H1 (cell line): ENCODE data around the gene PPP2R3A. TPM values are rescaled to one million over a fixed set of nuclear protein-coding genes. Genes with fewer than 3 reads are reported as not detected.

ENCODE experiments used
- CTCF ChIA-PET: fragments of 300-600 bp; sonication (Branson Sonifier 250); formaldehyde crosslinking; loops from one replicate; lab custom pipeline; 2021; ENCODE audit not compliant: partially characterized antibody; lab: Charles Lee
- POLR2A ChIA-PET: fragments of 300-600 bp; sonication (Branson Sonifier 250); formaldehyde crosslinking; loops from one replicate; lab custom pipeline; 2021; ENCODE audit warnings: inconsistent platforms; ENCODE audit not compliant: partially characterized antibody; lab: Charles Lee
- DNase-seq, 2 experiments: peaks; one replicate each; pipeline versions ENCODE4 v3.0.0 to v3.0.0-alpha.2; 2010 to 2022; ENCODE audit warnings: low spot score in 2 of 2, low read depth in 1 of 2, mixed read lengths in 1 of 2
- FAIRE-seq: peaks from 2 replicates; lab custom pipeline; 2011; peaks lifted over from hg19 to GRCh38; lab: Jason Lieb, UNC
- H2AFZ ChIP-seq: 2 replicates; pipeline ENCODE4 v1.8.1; 2012; ENCODE audit warnings: low read length, inconsistent platforms
- H2AK5ac ChIP-seq: 2 replicates; pipeline ENCODE4 v1.6.1; 2013; ENCODE audit warnings: low read depth, low read length
- H2BK120ac ChIP-seq: replicated peaks from 2 replicates; pipeline ENCODE3; 2013; ENCODE audit warnings: low read depth, low read length, inconsistent platforms
- H2BK12ac ChIP-seq: 2 replicates; pipeline ENCODE4 v1.6.1; 2013; ENCODE audit warnings: low read depth, low read length
- H2BK15ac ChIP-seq: 2 replicates; pipeline ENCODE4 v1.6.1; 2013; ENCODE audit warnings: low read length
- H2BK20ac ChIP-seq: 2 replicates; pipeline ENCODE4 v1.6.1; 2013; ENCODE audit warnings: low read length
- H2BK5ac ChIP-seq: 2 replicates; pipeline ENCODE4 v1.6.1; 2013; ENCODE audit warnings: low read depth, low read length
- H3K14ac ChIP-seq: 2 replicates; pipeline ENCODE4 v1.6.1; 2013; ENCODE audit warnings: inconsistent platforms; ENCODE audit not compliant: insufficient read length
- H3K18ac ChIP-seq: 2 replicates; pipeline ENCODE4 v1.6.1; 2013; ENCODE audit warnings: low read length; ENCODE audit errors: extremely low read depth
- H3K23ac ChIP-seq: 2 replicates; pipeline ENCODE4 v1.6.1; 2013; ENCODE audit warnings: inconsistent platforms; ENCODE audit not compliant: insufficient read length
- H3K23me2 ChIP-seq: 2 replicates; pipeline ENCODE4 v1.6.1; 2013; ENCODE audit warnings: low read depth, low read length
- H3K27ac ChIP-seq: 2 replicates; pipeline ENCODE4 v1.6.1; 2011; ENCODE audit warnings: low read depth, low read length, inconsistent platforms
- H3K27me3 ChIP-seq, 4 experiments: replicated peaks in 1 of 4; 1 replicate in 1 of 4; 2 replicates in 3 of 4; pipeline versions ENCODE4 v1.6.1 to v1.8.1; 2011 to 2013; ENCODE audit warnings: low read length in 3 of 4, mild to moderate bottlenecking in 3 of 4, inconsistent platforms in 2 of 4, mixed read lengths in 2 of 4, moderate library complexity in 1 of 4; ENCODE audit not compliant: control insufficient read depth in 3 of 4, insufficient read depth in 3 of 4; ENCODE audit errors: extremely low read depth in 1 of 4
- H3K36me3 ChIP-seq, 4 experiments: 2 replicates each; pipeline versions ENCODE4 v1.6.1 to v1.8.1; 2011 to 2013; ENCODE audit warnings: mild to moderate bottlenecking in 4 of 4, low read length in 3 of 4, moderate library complexity in 2 of 4, control low read depth in 1 of 4, inconsistent platforms in 1 of 4; ENCODE audit not compliant: insufficient read depth in 4 of 4, control insufficient read depth in 2 of 4
- H3K4ac ChIP-seq: replicated peaks from 2 replicates; pipeline ENCODE3; 2013; ENCODE audit warnings: low read length, low read depth, mixed read lengths, inconsistent platforms; ENCODE audit not compliant: insufficient read length
- H3K4me1 ChIP-seq, 4 experiments: replicated peaks in 1 of 4; 1 replicate in 1 of 4; 2 replicates in 3 of 4; pipeline versions ENCODE4 v1.6.1 to v1.8.1; 2011 to 2013; ENCODE audit warnings: low read length in 3 of 4, inconsistent platforms in 2 of 4, mixed read lengths in 1 of 4; ENCODE audit not compliant: insufficient read depth in 4 of 4, control insufficient read depth in 3 of 4
- H3K4me2 ChIP-seq, 2 experiments: 2 replicates each; pipeline versions ENCODE4 v1.6.1 to v1.8.1; 2011 to 2013; ENCODE audit warnings: low read depth in 2 of 2, low read length in 2 of 2, control low read depth in 1 of 2, inconsistent platforms in 1 of 2, mild to moderate bottlenecking in 1 of 2; ENCODE audit not compliant: insufficient read depth in 1 of 2
- H3K4me3 ChIP-seq, 4 experiments: fragments of 200-600, 300-600 bp in 1 of 4; sonication (generic), shearing (Covaris generic), sonication (Bioruptor Twin) in 1 of 4; 2 replicates each; pipeline versions ENCODE4 v1.5.1 to v1.8.1; 2011 to 2016; ENCODE audit warnings: low read length in 4 of 4, low read depth in 3 of 4, control low read depth in 2 of 4, inconsistent platforms in 2 of 4, mild to moderate bottlenecking in 2 of 4, mixed read lengths in 1 of 4, moderate library complexity in 1 of 4; ENCODE audit not compliant: insufficient read depth in 2 of 4; ENCODE audit errors: extremely low read depth in 1 of 4
- H3K56ac ChIP-seq: replicated peaks from 2 replicates; pipeline ENCODE3; 2013; ENCODE audit warnings: low read depth, mild to moderate bottlenecking, mixed read lengths, low read length, inconsistent platforms; ENCODE audit not compliant: insufficient read length
- H3K79me1 ChIP-seq: 2 replicates; pipeline ENCODE4 v1.6.1; 2013; ENCODE audit warnings: low read depth, low read length, control low read depth
- H3K79me2 ChIP-seq, 2 experiments: 2 replicates each; pipeline versions ENCODE4 v1.6.1 to v1.8.1; 2012 to 2013; ENCODE audit warnings: low read length in 2 of 2, mild to moderate bottlenecking in 2 of 2, inconsistent platforms in 1 of 2; ENCODE audit not compliant: insufficient read depth in 2 of 2, control insufficient read depth in 1 of 2
- H3K9ac ChIP-seq, 4 experiments: replicated peaks in 1 of 4; 1 replicate in 1 of 4; 2 replicates in 3 of 4; pipeline versions ENCODE4 v1.6.1 to v1.8.1; 2011 to 2013; ENCODE audit warnings: low read depth in 3 of 4, low read length in 3 of 4, control low read depth in 2 of 4, mild to moderate bottlenecking in 2 of 4, moderate library complexity in 2 of 4, inconsistent platforms in 1 of 4; ENCODE audit errors: extremely low read depth in 1 of 4
- H3K9me3 ChIP-seq, 2 experiments: 2 replicates each; pipeline versions ENCODE4 v1.6.1 to v1.8.1; 2012 to 2013; ENCODE audit warnings: mild to moderate bottlenecking in 2 of 2, moderate library complexity in 2 of 2, control low read depth in 1 of 2, inconsistent platforms in 1 of 2, low read depth in 1 of 2, low read length in 1 of 2, mixed read lengths in 1 of 2; ENCODE audit not compliant: insufficient read depth in 2 of 2
- H4K20me1 ChIP-seq, 2 experiments: replicated peaks in 1 of 2; 2 replicates each; pipeline versions ENCODE3 to v1.8.1; 2011 to 2013; ENCODE audit warnings: inconsistent platforms in 2 of 2, low read length in 2 of 2, mild to moderate bottlenecking in 1 of 2; ENCODE audit not compliant: insufficient read depth in 2 of 2, control insufficient read depth in 1 of 2
- H4K5ac ChIP-seq: 2 replicates; pipeline ENCODE4 v1.6.1; 2013; ENCODE audit warnings: low read length, low read depth, mixed read lengths, inconsistent platforms; ENCODE audit not compliant: insufficient read length
- H4K8ac ChIP-seq: 2 replicates; pipeline ENCODE4 v1.8.0; 2013; ENCODE audit warnings: mild to moderate bottlenecking, moderate library complexity, low read length, inconsistent platforms; ENCODE audit not compliant: insufficient read depth; ENCODE audit errors: extremely low read depth
- H4K91ac ChIP-seq: replicated peaks from 2 replicates; pipeline ENCODE3; 2013; ENCODE audit warnings: low read length, mixed read lengths, inconsistent platforms; ENCODE audit not compliant: insufficient read length
- CHD1 ChIP-seq: IDR thresholded peaks from 2 replicates; pipeline ENCODE4 v1.6.1; 2012; ENCODE audit warnings: low read depth, low read length, improper control_type of control experiment
- WGBS, 2 experiments: shearing (Covaris generic) in 1 of 2; methylation state at CpG; one replicate each; pipeline versions ENCODE4 v1.1.6 to v1.1.7; 2013 to 2015; ENCODE audit warnings: low lambda C conversion rate in 2 of 2, mixed read lengths in 2 of 2, inconsistent platforms in 1 of 2, low coverage in 1 of 2, missing lambda C conversion rate in 1 of 2; ENCODE audit not compliant: insufficient replicate concordance in 2 of 2, insufficient coverage in 1 of 2, insufficient read length in 1 of 2; ENCODE audit errors: extremely low coverage in 1 of 2, missing lambda C conversion rate in 1 of 2; 5-methylcytosine and 5-hydroxymethylcytosine counted together
- polyA plus RNA-seq, 7 experiments: library from polyadenylated mRNA; depleted of rRNA in 3 of 7; stranded (reverse) in 5 of 7; unstranded in 2 of 7; fragments of >200 nt in 5 of 7; fragments of 200-250 nt in 2 of 7; gene quantifications; 1 replicate in 5 of 7; 2 replicates in 1 of 7; 4 replicates in 1 of 7; pipeline versions ENCODE4 v1.2.1 to v1.2.3, GENCODE V29; 2011 to 2013; ENCODE audit warnings: missing spikeins in 2 of 7, mixed read lengths in 2 of 7
- total RNA-seq: library from RNA; stranded (reverse); fragmentation: NEBNext Ultra II Directional; extraction: Animal tissue kit (Norgen Biotek cat#: 25700); gene quantifications from 2 replicates; pipeline ENCODE4 v1.2.1, GENCODE V29; 2021

PPP2R3A gene
- total and polyA plus RNA-seq, 2 of the 8 experiments (the other 6 are each of a cell fraction or from before 2014, with no cell fraction given) = 4.1 to 15.2 TPM

DNA sequence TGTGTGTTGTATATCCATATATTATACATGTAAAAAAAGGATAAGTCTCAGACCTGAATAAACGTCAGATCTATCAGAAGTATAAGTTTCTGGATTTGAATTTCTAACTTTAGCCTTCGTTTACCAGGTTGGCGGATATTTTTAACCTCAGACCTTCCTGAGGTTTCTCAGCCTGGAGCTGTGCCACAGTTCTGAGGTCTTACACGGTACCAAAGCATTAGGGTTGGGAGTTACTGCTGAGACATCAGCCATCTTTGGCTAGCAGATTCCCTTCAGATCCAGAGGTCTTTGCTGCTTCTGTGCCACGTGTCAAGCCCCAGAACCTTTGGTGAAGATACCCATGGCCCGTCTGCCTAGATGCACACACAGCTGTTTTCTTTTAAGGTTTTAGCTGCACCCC lies 84.7 kb downstream of the PPP2R3A start:
- Histone ChIP-seq H2BK15ac (no peak overlapping the region), H3K79me1 (no peaks in the 10 kb centered on the region), H3K9me3 (no peaks in the 10 kb centered on the region), H4K8ac (no peak overlapping the region), H3K79me2 (no peaks in the 10 kb centered on the region), H3K18ac (no peak overlapping the region), H4K5ac (no peak overlapping the region), H3K56ac (no peak overlapping the region), H2BK20ac (no peak overlapping the region), H3K4me3 (no peak overlapping the region), H3K4me2 (no peak overlapping the region), H3K9ac (no peak overlapping the region), H2AFZ (no peak overlapping the region), H2AK5ac (no peak overlapping the region), H3K27ac (no peak overlapping the region), H3K23ac (no peak overlapping the region), H3K36me3 (peaks cover 0 to 13% (median 3%) of the 10 kb centered on the region in 4 experiments; a peak in 4 of 8 replicates), H3K27me3 (no peaks in the 10 kb centered on the region), H2BK5ac (no peak overlapping the region), H3K4me1 (no peaks in the 10 kb centered on the region), H2BK12ac (no peak overlapping the region), H4K20me1 (no peaks in the 10 kb centered on the region), H4K91ac (no peak overlapping the region), H3K23me2 (no peaks in the 10 kb centered on the region), H2BK120ac (no peak overlapping the region), H3K4ac (no peak overlapping the region), H3K14ac (no peak overlapping the region)
- ChIA-PET POLR2A (no interaction called here), CTCF (interaction anchor here (0.7 to 1.1 kb wide), 3 partner anchors 39 to 1465 kb away, joined by 3 to 4 read pairs (median 3); no protein-coding TSS in a partner anchor)
- TF ChIP-seq CHD1 = no peak
- FAIRE-seq (no peak), DNase-seq (no peak)
- WGBS, 2 experiments = 78% methylated on average over 6 of the region's 6 CpGs; no CpG with 5 or more reads in 1 of the 2 experiments
